ENCODE results near the gene SRRM5. TPM values are rescaled to one million over a fixed set of nuclear protein-coding genes. Genes with fewer than 3 reads are reported as not detected.

Gene SRRM5
- total RNA-seq, 4 donors from 2014 or later: 1.4 TPM; not detected in 3

- 80% methylated on average over 2 of the region's 2 CpGs for WGBS
- Histone ChIP-seq H3K36me3 (no peaks in the 10 kb centered on the region), H3K27ac (no peak overlapping the region), H3K27me3 (peaks cover 12% of the 10 kb centered on the region), H3K4me1 (peaks cover 22% of the 10 kb centered on the region), H3K9me3 (no peaks in the 10 kb centered on the region), H3K4me3 (no peak overlapping the region)
- no peak for DNase-seq (ENCODE audit: low spot score in 2 of 2)
- TF ChIP-seq CTCF (IDR thresholded peaks at IDR 0.05) (no peak), EP300 (IDR thresholded peaks at IDR 0.05) (no peak), POLR2AphosphoS5 (IDR thresholded peaks at IDR 0.05) (no peak), POLR2A (IDR thresholded peaks at IDR 0.05) (no peak)
Measured at GRCh38 chr19:43641333-43641732, 29.4 kb downstream of the SRRM5 start.

DNA sequence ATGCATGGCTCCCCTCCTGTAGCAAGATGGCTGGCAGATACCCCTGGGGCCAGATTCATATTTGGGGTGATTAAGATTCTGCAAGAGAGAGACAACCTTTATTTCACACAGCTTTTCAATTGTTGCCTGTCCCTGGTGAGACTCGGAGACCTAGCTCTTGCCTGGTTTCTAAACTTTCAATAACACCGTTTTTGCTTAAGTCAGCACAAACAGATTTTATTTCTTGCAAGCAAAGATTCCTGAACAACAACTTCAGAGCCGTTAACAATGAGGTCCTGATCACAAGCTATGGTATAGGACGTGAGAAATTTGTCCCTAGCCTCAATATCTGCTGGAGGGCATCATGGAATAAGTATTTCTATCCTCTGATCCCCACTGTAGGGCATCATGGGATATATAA is 30.6 kb downstream of the SRRM5 start:
- Histone ChIP-seq H3K27me3 (peaks cover 12% of the 10 kb centered on the region), H3K4me1 (peaks cover 19% of the 10 kb centered on the region), H3K27ac (no peak overlapping the region), H3K9me3 (no peaks in the 10 kb centered on the region), H3K36me3 (peaks cover 4% of the 10 kb centered on the region), H3K4me3 (no peak overlapping the region)
- TF ChIP-seq POLR2A (IDR thresholded peaks at IDR 0.05) (no peak), CTCF (IDR thresholded peaks at IDR 0.05) (no peak), POLR2AphosphoS5 (IDR thresholded peaks at IDR 0.05) (no peak), EP300 (IDR thresholded peaks at IDR 0.05) (no peak)
- no peak for DNase-seq (ENCODE audit: low spot score in 2 of 2)
- 89% methylated on average over 4 of the region's 4 CpGs for WGBS

- Histone ChIP-seq H3K36me3 (peaks cover 5% of the 10 kb centered on the region), H3K27me3 (peaks cover 12% of the 10 kb centered on the region), H3K9me3 (no peaks in the 10 kb centered on the region), H3K4me3 (no peak overlapping the region), H3K4me1 (peaks cover 19% of the 10 kb centered on the region), H3K27ac (no peak overlapping the region)
- TF ChIP-seq POLR2A (IDR thresholded peaks at IDR 0.05) (no peak), POLR2AphosphoS5 (IDR thresholded peaks at IDR 0.05) (no peak), EP300 (IDR thresholded peaks at IDR 0.05) (no peak), CTCF (IDR thresholded peaks at IDR 0.05) (no peak)
- DNase-seq (ENCODE audit: low spot score in 2 of 2): no peak
- WGBS: 38% methylated on average over 3 of the region's 3 CpGs
Measured at GRCh38 chr19:43643326-43643725, 31.4 kb downstream of the SRRM5 start.

DNA sequence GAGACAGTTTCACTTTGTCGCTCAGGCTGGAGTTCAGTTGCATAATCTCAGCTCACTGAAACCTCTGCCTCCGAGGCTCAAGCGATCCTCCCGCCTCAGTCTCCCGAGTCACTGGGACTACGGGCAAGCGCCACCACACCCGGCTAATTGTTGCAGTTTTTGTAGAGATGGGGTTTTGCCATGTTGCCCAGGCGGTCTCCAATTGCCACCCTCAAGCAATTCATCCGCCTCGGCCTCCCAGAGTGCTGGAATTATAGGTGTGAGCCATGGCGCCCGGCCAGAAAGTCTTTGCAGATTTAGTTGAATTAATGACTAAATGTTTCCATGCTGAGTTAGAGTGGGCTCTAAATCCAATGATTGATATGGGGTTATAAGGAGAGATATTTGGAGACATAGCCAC is 32.3 kb downstream of the SRRM5 start:
- Histone ChIP-seq H3K27ac (no peak overlapping the region), H3K4me3 (no peak overlapping the region), H3K4me1 (peaks cover 11% of the 10 kb centered on the region), H3K9me3 (no peaks in the 10 kb centered on the region), H3K27me3 (peaks cover 11% of the 10 kb centered on the region), H3K36me3 (peaks cover 13% of the 10 kb centered on the region)
- DNase-seq (ENCODE audit: low spot score in 2 of 2): no peak
- TF ChIP-seq EP300 (IDR thresholded peaks at IDR 0.05) (no peak), POLR2A (IDR thresholded peaks at IDR 0.05) (no peak), POLR2AphosphoS5 (IDR thresholded peaks at IDR 0.05) (no peak), CTCF (IDR thresholded peaks at IDR 0.05) (no peak)
- 72% methylated on average over 13 of the region's 13 CpGs for WGBS

GRCh38 chr19:43648633-43649032 is 36.7 kb downstream of the SRRM5 start:
- Histone ChIP-seq H3K27me3 (no peaks in the 10 kb centered on the region), H3K36me3 (peaks cover 29% of the 10 kb centered on the region), H3K4me3 (no peak overlapping the region), H3K9me3 (no peaks in the 10 kb centered on the region), H3K27ac (no peak overlapping the region), H3K4me1 (peaks cover 7% of the 10 kb centered on the region)
- no peak for TF ChIP-seq EP300 (IDR thresholded peaks at IDR 0.05)
- TF ChIP-seq CTCF (IDR thresholded peaks at IDR 0.05): no peak
- no peak for TF ChIP-seq POLR2A (IDR thresholded peaks at IDR 0.05)
- TF ChIP-seq POLR2AphosphoS5 (IDR thresholded peaks at IDR 0.05): no peak
- DNase-seq (ENCODE audit: low spot score in 2 of 2): no peak
- WGBS: 94% methylated on average over 6 of the region's 6 CpGs
